Measurements from ENCODE around the gene BTBD2. TPM values are rescaled to one million over a fixed set of nuclear protein-coding genes. Genes with fewer than 3 reads are reported as not detected.

The BTBD2 gene
- total RNA-seq, 1 experiment from 2014 or later = 52.2 TPM

GRCh38 chr19:1969176-1970002 lies 46.1 kb downstream of the BTBD2 start:
- no peak overlapping the region for H3K27ac Mint-ChIP-seq (ENCODE audit: unreplicated experiment)
- TF ChIP-seq CTCF (IDR thresholded peaks at IDR 0.05; ENCODE audit: insufficient read depth in 1 of 2, low read depth in 1 of 2, low read length in 1 of 2, severe bottlenecking in 1 of 2, unreplicated experiment in 1 of 2) = no peak
- intact Hi-C loops (cut with micrococcal nuclease; ENCODE audit: unreplicated experiment) = no loop called here
- H3K9me3 Mint-ChIP-seq (ENCODE audit: unreplicated experiment) = no peaks in the 10 kb centered on the region
- H3K36me3 ChIP-seq (ENCODE audit: control insufficient read depth, insufficient read depth, low read length) = no peaks in the 10 kb centered on the region
- ChIA-PET POLR2A (no interaction called here), CTCF (no interaction called here)
- no TSS peak for BruUV-seq (replicated peaks)
- H3K36me3 Mint-ChIP-seq (ENCODE audit: insufficient read depth, unreplicated experiment) = peaks cover 24% of the 10 kb centered on the region
- no peak overlapping the region for H3K4me3 Mint-ChIP-seq (ENCODE audit: unreplicated experiment)
- no peaks in the 10 kb centered on the region for H3K4me1 Mint-ChIP-seq (ENCODE audit: low read depth, unreplicated experiment)
- no peaks in the 10 kb centered on the region for H3K27me3 Mint-ChIP-seq (ENCODE audit: insufficient read depth, unreplicated experiment)
- no peaks in the 10 kb centered on the region for H3K4me1 ChIP-seq
- no peaks in the 10 kb centered on the region for H3K9me3 ChIP-seq
- H3K4me3 ChIP-seq (ENCODE audit: low read depth, low read length) = no peak overlapping the region
- no peak for DNase-seq
- H3K27me3 ChIP-seq (replicated peaks; ENCODE audit: control insufficient read depth, insufficient read depth, low read length) = no peaks in the 10 kb centered on the region

DNA sequence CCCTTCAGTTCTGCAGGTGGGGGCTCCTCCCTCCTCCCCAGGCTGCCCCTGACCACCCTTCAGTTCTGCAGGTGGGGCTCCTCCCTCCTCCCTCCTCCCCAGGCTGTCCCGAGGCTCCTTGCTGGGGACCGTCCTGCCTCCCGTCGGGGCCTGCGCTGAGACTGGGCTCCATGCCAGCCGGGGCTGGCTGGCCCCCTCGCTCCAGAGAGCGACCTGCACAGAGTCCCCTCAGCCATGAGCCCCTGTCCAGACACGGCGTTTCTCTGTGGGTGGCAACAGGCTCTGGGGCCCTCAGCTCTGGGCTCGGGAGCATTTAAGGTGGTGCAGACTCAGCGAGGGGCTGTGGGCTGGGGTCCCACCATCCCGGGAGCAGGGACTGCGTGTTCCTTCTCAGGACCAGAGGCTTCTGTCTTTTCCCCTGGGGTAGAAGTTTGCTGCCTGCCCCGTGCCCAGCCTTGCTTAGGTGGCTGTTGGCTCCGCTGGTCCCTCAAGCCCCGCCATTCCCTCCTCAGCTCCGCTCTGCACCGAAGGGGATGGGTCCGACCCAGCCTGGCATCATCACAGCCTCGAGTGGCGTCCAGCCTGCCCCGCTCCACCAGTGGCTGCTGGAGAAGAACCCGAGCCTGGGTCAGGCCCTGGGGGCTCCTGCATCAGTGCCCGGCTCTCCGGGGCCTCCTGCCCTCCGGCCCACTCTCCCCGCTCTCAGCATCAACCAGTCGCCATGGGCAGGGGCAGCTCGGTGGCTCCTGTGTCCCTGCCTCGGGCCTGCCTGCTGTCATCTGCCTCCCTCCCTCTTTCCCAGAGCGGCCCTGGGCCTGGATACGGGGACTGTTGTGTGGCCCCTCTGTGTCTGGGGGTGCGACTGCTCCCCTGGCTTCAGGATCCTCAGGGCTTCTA lies 47.0 kb downstream of the BTBD2 start:
- H3K4me1 ChIP-seq = no peaks in the 10 kb centered on the region
- TF ChIP-seq CTCF (IDR thresholded peaks at IDR 0.05; ENCODE audit: insufficient read depth in 1 of 2, low read depth in 1 of 2, low read length in 1 of 2, severe bottlenecking in 1 of 2, unreplicated experiment in 1 of 2) = no peak
- H3K9me3 Mint-ChIP-seq (ENCODE audit: unreplicated experiment) = no peaks in the 10 kb centered on the region
- H3K4me3 Mint-ChIP-seq (ENCODE audit: unreplicated experiment) = no peak overlapping the region
- intact Hi-C loops (cut with micrococcal nuclease; ENCODE audit: unreplicated experiment) = no loop called here
- peaks cover 18% of the 10 kb centered on the region for H3K36me3 Mint-ChIP-seq (ENCODE audit: insufficient read depth, unreplicated experiment)
- DNase-seq = no peak
- H3K9me3 ChIP-seq = no peaks in the 10 kb centered on the region
- H3K27me3 ChIP-seq (replicated peaks; ENCODE audit: control insufficient read depth, insufficient read depth, low read length) = no peaks in the 10 kb centered on the region
- H3K4me3 ChIP-seq (ENCODE audit: low read depth, low read length) = no peak overlapping the region
- BruUV-seq (replicated peaks) = no TSS peak
- H3K27me3 Mint-ChIP-seq (ENCODE audit: insufficient read depth, unreplicated experiment) = no peaks in the 10 kb centered on the region
- H3K27ac Mint-ChIP-seq (ENCODE audit: unreplicated experiment) = no peak overlapping the region
- no peaks in the 10 kb centered on the region for H3K36me3 ChIP-seq (ENCODE audit: control insufficient read depth, insufficient read depth, low read length)
- no peaks in the 10 kb centered on the region for H3K4me1 Mint-ChIP-seq (ENCODE audit: low read depth, unreplicated experiment)
- POLR2A ChIA-PET = no interaction called here
- CTCF ChIA-PET = no interaction called here

- intact Hi-C loops (cut with micrococcal nuclease; ENCODE audit: unreplicated experiment) = no loop called here
- no peak overlapping the region for H3K27ac Mint-ChIP-seq (ENCODE audit: unreplicated experiment)
- H3K4me3 Mint-ChIP-seq (ENCODE audit: unreplicated experiment) = no peak overlapping the region
- H3K4me1 ChIP-seq = no peaks in the 10 kb centered on the region
- no peaks in the 10 kb centered on the region for H3K4me1 Mint-ChIP-seq (ENCODE audit: low read depth, unreplicated experiment)
- DNase-seq = no peak
- ChIA-PET POLR2A (no interaction called here), CTCF (no interaction called here)
- H3K9me3 Mint-ChIP-seq (ENCODE audit: unreplicated experiment) = no peaks in the 10 kb centered on the region
- H3K9me3 ChIP-seq = no peaks in the 10 kb centered on the region
- no TSS peak for BruUV-seq (replicated peaks)
- H3K4me3 ChIP-seq (ENCODE audit: low read depth, low read length) = no peak overlapping the region
- H3K36me3 Mint-ChIP-seq (ENCODE audit: insufficient read depth, unreplicated experiment) = peaks cover 18% of the 10 kb centered on the region
- H3K27me3 Mint-ChIP-seq (ENCODE audit: insufficient read depth, unreplicated experiment) = no peaks in the 10 kb centered on the region
- no peaks in the 10 kb centered on the region for H3K36me3 ChIP-seq (ENCODE audit: control insufficient read depth, insufficient read depth, low read length)
- no peak for TF ChIP-seq CTCF (IDR thresholded peaks at IDR 0.05; ENCODE audit: insufficient read depth in 1 of 2, low read depth in 1 of 2, low read length in 1 of 2, severe bottlenecking in 1 of 2, unreplicated experiment in 1 of 2)
- no peaks in the 10 kb centered on the region for H3K27me3 ChIP-seq (replicated peaks; ENCODE audit: control insufficient read depth, insufficient read depth, low read length)
Measured at GRCh38 chr19:1967087-1967608, 48.4 kb downstream of the BTBD2 start.

Measured in Caco-2 (cell line).